GM12875 (cell line): ENCODE measurements around the gene MAP3K3.

Experiments
- H3K4me3 ChIP-seq: one replicate; pipeline ENCODE4 v1.5.1; 2011; ENCODE audit warnings: low read depth, low read length, control low read depth
- CTCF ChIP-seq: IDR thresholded peaks from 2 replicates; pipeline ENCODE4 v1.5.1; 2011; ENCODE audit warnings: low read depth, mild to moderate bottlenecking, control low read depth, inconsistent platforms, low read length, moderate library complexity, borderline replicate concordance; ENCODE audit not compliant: insufficient read depth

Gene MAP3K3

GRCh38 chr17:63631062-63631461 lies 8.8 kb downstream of the MAP3K3 start:
- H3K4me3 ChIP-seq = no peak overlapping the region
- no peak for TF ChIP-seq CTCF

- no peak for TF ChIP-seq CTCF
- H3K4me3 ChIP-seq = no peak overlapping the region
Measured at GRCh38 chr17:63631626-63632025, 9.4 kb downstream of the MAP3K3 start.

- H3K4me3 ChIP-seq = no peak overlapping the region
- no peak for TF ChIP-seq CTCF
Measured at GRCh38 chr17:63633742-63634141, 11.5 kb downstream of the MAP3K3 start.

- no peak for TF ChIP-seq CTCF
- no peak overlapping the region for H3K4me3 ChIP-seq
Measured at GRCh38 chr17:63634163-63634562, 11.9 kb downstream of the MAP3K3 start.

GRCh38 chr17:63634816-63635215 lies 12.6 kb downstream of the MAP3K3 start:
- TF ChIP-seq CTCF = no peak
- H3K4me3 ChIP-seq = no peak overlapping the region

- TF ChIP-seq CTCF = no peak
- H3K4me3 ChIP-seq = no peak overlapping the region
Measured at GRCh38 chr17:63635290-63635689, 13.1 kb downstream of the MAP3K3 start.

GRCh38 chr17:63635787-63636186 lies 13.6 kb downstream of the MAP3K3 start:
- H3K4me3 ChIP-seq = no peak overlapping the region
- TF ChIP-seq CTCF = no peak
